Measurements from ENCODE around the gene FAM13C.

GRCh38 chr10:59320355-59320754, 42.0 kb downstream of the FAM13C start:
- TF ChIP-seq CTCF (conservative IDR thresholded peaks at IDR 0.05 in 1 of 2, IDR thresholded peaks at IDR 0.05 in 1 of 2; ENCODE audit: extremely low read depth in 1 of 2, insufficient read depth in 1 of 2, low read depth in 1 of 2, low read length in 2 of 2) (no peak), EZH2 (IDR thresholded peaks at IDR 0.05; ENCODE audit: borderline replicate concordance, low read length) (no peak)
